Middle frontal gyrus (tissue), 1 donor: ENCODE results near the gene NSD1.

Experiments used
- DNase-seq: peaks from one replicate; pipeline ENCODE4 v3.0.0-alpha.2; 2015; ENCODE audit warnings: low spot score; ENCODE audit errors: extremely low spot score

NSD1 gene

GRCh38 chr5:177133096-177133852, at the start of gene NSD1:
TSS of gene NSD1 (plus strand) at chr5:177133773. CDS start at chr5:177135104, 1,331 bp downstream.
- peak; percentile 90 for DNase-seq

- no peak for DNase-seq
Measured at GRCh38 chr5:177084175-177084574, 49.4 kb upstream of the NSD1 start.

GRCh38 chr5:177085985-177086653, 47.5 kb upstream of the NSD1 start:
- DNase-seq: no peak

- no peak for DNase-seq
Measured at GRCh38 chr5:177086654-177087397, 46.7 kb upstream of the NSD1 start, which contains the start of gene FGFR4. TSS of gene FGFR4 (plus strand) at chr5:177086915. CDS start at chr5:177089603, 2,688 bp downstream.

- no peak for DNase-seq
Measured at GRCh38 chr5:177087398-177088005, 46.1 kb upstream of the NSD1 start.

- no peak for DNase-seq
Measured at GRCh38 chr5:177089127-177089526, 44.4 kb upstream of the NSD1 start.

GRCh38 chr5:177089825-177090641, 43.5 kb upstream of the NSD1 start:
- no peak for DNase-seq

GRCh38 chr5:177090813-177091212, 42.8 kb upstream of the NSD1 start:
- no peak for DNase-seq

- DNase-seq: no peak
Measured at GRCh38 chr5:177091232-177091631, 42.3 kb upstream of the NSD1 start.

- no peak for DNase-seq
Measured at GRCh38 chr5:177092178-177093081, 41.1 kb upstream of the NSD1 start.

- DNase-seq: no peak
Measured at GRCh38 chr5:177093082-177093712, 40.4 kb upstream of the NSD1 start.

- no peak for DNase-seq
Measured at GRCh38 chr5:177093803-177094202, 39.8 kb upstream of the NSD1 start.

GRCh38 chr5:177094224-177095087, 39.1 kb upstream of the NSD1 start:
- DNase-seq: no peak

GRCh38 chr5:177095088-177095669, 38.4 kb upstream of the NSD1 start:
- DNase-seq: no peak

GRCh38 chr5:177096162-177097015, 37.2 kb upstream of the NSD1 start:
- no peak for DNase-seq

GRCh38 chr5:177097016-177097985, 36.3 kb upstream of the NSD1 start:
- no peak for DNase-seq
